BLaER1 (cell line): ENCODE results near the gene RAB25.
"Not testable (repeated sequence)": the region's sequence is repeated elsewhere in the genome, so short reads cannot be mapped to it uniquely, and the experiment has no call there.

ENCODE experiments used
- H3K27ac ChIP-seq: shearing (Covaris generic); formaldehyde crosslinking; 2 replicates; pipeline ENCODE4 v1.8.1; 2022
- H3K27me3 ChIP-seq: shearing (Covaris generic); formaldehyde crosslinking; 2 replicates; pipeline ENCODE4 v1.8.1; 2022
- H3K36me3 ChIP-seq: shearing (Covaris generic); formaldehyde crosslinking; 2 replicates; pipeline ENCODE4 v1.8.1; 2022
- H3K4me1 ChIP-seq: shearing (Covaris generic); formaldehyde crosslinking; 2 replicates; pipeline ENCODE4 v1.8.1; 2022
- H3K4me2 ChIP-seq: shearing (Covaris generic); formaldehyde crosslinking; 2 replicates; pipeline ENCODE4 v1.8.1; 2022
- H3K4me3 ChIP-seq: shearing (Covaris generic); formaldehyde crosslinking; 2 replicates; pipeline ENCODE4 v1.8.1; 2022
- H3K9ac ChIP-seq: shearing (Covaris generic); formaldehyde crosslinking; 2 replicates; pipeline ENCODE4 v1.8.1; 2022
- H3K9me3 ChIP-seq: shearing (Covaris generic); formaldehyde crosslinking; 2 replicates; pipeline ENCODE4 v1.8.1; 2022
- H4K20me1 ChIP-seq: shearing (Covaris generic); formaldehyde crosslinking; 2 replicates; pipeline ENCODE4 v1.8.1; 2022
- Cebpa-rat ChIP-seq: shearing (Covaris generic); IDR thresholded peaks from 2 replicates; pipeline ENCODE4 v1.8.1; 2022

The RAB25 gene

DNA sequence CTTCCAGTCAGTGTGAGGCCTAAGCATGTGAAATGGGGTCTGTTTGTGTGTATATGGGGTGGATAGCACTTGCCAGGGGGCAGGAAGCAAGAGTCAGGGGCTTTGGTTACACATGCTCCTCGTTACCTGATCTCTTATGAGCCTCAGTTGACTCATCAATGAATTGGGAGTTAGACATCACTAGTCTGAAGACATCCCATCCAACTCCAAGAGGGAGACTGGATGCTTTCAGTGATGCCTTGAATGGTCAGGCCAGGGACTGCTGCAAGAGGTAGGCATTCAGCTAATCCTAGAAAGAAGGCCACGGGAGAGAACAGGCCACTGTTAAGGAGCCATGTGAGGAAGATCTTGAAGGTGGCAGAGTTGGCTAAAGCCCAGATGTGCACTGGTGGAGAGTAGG is 6.3 kb downstream of the RAB25 start:
- peaks cover under 1% of the 10 kb centered on the region for H3K36me3 ChIP-seq
- H3K9ac ChIP-seq: no peak overlapping the region
- no peaks in the 10 kb centered on the region for H3K9me3 ChIP-seq
- H4K20me1 ChIP-seq: peaks cover 17% of the 10 kb centered on the region
- TF ChIP-seq Cebpa-rat: no peak
- H3K4me2 ChIP-seq: no peak overlapping the region
- peaks cover 47% of the 10 kb centered on the region for H3K4me1 ChIP-seq
- no peaks in the 10 kb centered on the region for H3K27me3 ChIP-seq
- no peak overlapping the region for H3K4me3 ChIP-seq
- H3K27ac ChIP-seq: no peak overlapping the region

- peaks cover 40% of the 10 kb centered on the region for H4K20me1 ChIP-seq
- H3K4me1 ChIP-seq: peaks cover 54% of the 10 kb centered on the region
- no peaks in the 10 kb centered on the region for H3K9me3 ChIP-seq
- peak overlapping the region; percentile 32 for H3K4me2 ChIP-seq
- H3K36me3 ChIP-seq: peaks cover 21% of the 10 kb centered on the region
- no peak overlapping the region for H3K4me3 ChIP-seq
- no peaks in the 10 kb centered on the region for H3K27me3 ChIP-seq
- H3K27ac ChIP-seq: no peak overlapping the region; the same call in 1 of the 2 replicates
- H3K9ac ChIP-seq: no peak overlapping the region
- no peak for TF ChIP-seq Cebpa-rat
Measured at GRCh38 chr1:156069490-156070455, 8.8 kb downstream of the RAB25 start.

DNA sequence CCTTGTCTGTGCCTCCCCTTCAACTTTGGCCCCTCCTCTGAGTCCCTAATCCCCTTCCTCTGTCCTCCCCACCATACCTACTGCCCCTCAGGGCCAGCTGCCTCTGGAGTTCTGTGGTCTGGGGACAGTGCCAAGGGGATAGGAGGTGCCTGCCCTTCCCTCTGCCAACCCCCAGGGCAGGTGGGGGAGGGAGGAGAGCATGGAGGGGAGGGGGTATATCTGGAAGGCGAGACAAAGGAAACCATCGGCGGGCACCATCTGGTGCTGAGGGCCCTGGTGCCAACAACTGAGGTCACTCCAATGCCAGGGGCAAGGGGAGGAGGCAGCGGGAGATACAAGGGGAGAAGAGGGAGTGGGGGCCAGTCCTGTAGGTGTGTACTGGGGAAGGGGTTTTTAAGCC is 9.6 kb downstream of the RAB25 start:
- peaks cover 47% of the 10 kb centered on the region for H4K20me1 ChIP-seq
- H3K27ac ChIP-seq: peak overlapping the region; percentile 19; the same call in 1 of the 2 replicates
- H3K4me3 ChIP-seq: no peak overlapping the region
- H3K27me3 ChIP-seq: no peaks in the 10 kb centered on the region
- H3K36me3 ChIP-seq: peaks cover 29% of the 10 kb centered on the region
- no peak overlapping the region for H3K9ac ChIP-seq
- no peak for TF ChIP-seq Cebpa-rat
- H3K4me1 ChIP-seq: peaks cover 54% of the 10 kb centered on the region
- peak overlapping the region; percentile 32 for H3K4me2 ChIP-seq
- no peaks in the 10 kb centered on the region for H3K9me3 ChIP-seq

DNA sequence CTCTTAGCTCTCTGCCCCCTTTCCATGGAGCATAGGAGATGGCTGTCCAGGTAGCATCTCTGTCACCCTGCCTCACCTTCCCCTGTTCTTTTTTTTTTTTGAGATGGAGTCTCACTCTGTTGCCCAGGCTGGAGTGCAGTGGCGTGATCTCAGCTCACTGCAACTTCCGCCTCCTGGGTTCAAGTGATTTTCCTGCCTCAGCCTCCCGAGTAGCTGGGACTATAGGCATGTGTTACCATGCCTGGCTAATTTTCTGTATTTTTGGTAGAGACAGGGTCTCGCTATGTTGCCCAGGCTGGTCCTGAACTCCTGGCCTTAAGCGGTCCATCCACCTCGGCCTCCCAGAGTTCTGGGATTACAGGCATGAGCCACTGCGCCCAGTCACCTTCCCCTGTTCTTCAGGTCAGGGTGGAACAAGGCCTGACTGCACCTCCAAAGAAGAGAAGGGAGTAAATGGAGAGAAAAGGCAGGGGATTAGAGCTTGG is 10.4 kb downstream of the RAB25 start:
- peaks cover 54% of the 10 kb centered on the region for H3K4me1 ChIP-seq
- H3K9me3 ChIP-seq, H3K27ac ChIP-seq, H3K4me3 ChIP-seq, H3K9ac ChIP-seq, H3K27me3 ChIP-seq: not testable (repeated sequence)
- H4K20me1 ChIP-seq: peaks cover 56% of the 10 kb centered on the region
- peaks cover 36% of the 10 kb centered on the region for H3K36me3 ChIP-seq
- peak overlapping the region; percentile 32; the same call in 1 of the 2 replicates for H3K4me2 ChIP-seq

- Histone ChIP-seq H3K9me3 (no peaks in the 10 kb centered on the region), H3K4me3 (no peak overlapping the region), H3K27ac (no peak overlapping the region), H3K36me3 (peaks cover 45% of the 10 kb centered on the region), H3K9ac (no peak overlapping the region), H3K27me3 (no peaks in the 10 kb centered on the region), H3K4me1 (peaks cover 58% of the 10 kb centered on the region), H3K4me2 (no peak overlapping the region), H4K20me1 (peaks cover 64% of the 10 kb centered on the region)
- TF ChIP-seq Cebpa-rat: no peak
Measured at GRCh38 chr1:156072251-156072650, 11.3 kb downstream of the RAB25 start.

DNA sequence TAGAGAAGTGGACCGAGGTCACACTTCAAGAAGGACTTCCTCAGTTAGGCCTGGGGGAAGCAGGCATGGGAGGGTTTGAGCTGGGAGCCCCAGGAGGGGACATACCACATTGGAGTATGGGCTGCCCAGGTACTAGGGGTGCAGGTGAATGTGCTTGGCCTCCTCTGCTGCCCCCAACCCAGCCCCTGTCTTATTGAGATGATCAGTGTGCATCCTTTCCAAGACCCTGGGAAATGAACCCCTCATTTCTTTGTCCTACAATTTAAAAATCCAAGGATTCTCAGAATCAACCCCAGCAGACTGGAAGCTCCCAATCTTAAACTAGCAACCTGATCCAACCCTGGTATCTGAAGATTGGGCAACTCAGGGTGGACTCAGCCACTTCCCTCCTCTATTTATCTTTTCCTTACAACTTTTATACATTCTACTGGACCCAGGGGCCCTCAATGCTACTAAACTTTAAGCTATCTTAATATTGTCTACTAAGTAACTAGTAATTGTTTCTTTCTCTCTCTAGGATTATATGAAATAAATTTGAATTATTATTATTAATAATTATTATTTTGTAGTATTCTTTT is 12.2 kb downstream of the RAB25 start:
- Histone ChIP-seq H3K27me3 (no peaks in the 10 kb centered on the region), H3K4me1 (peaks cover 68% of the 10 kb centered on the region), H3K9me3 (no peaks in the 10 kb centered on the region), H3K4me3 (no peak overlapping the region), H3K9ac (no peak overlapping the region), H3K27ac (no peak overlapping the region), H3K36me3 (peaks cover 50% of the 10 kb centered on the region), H4K20me1 (peaks cover 74% of the 10 kb centered on the region), H3K4me2 (no peak overlapping the region)
- no peak for TF ChIP-seq Cebpa-rat

DNA sequence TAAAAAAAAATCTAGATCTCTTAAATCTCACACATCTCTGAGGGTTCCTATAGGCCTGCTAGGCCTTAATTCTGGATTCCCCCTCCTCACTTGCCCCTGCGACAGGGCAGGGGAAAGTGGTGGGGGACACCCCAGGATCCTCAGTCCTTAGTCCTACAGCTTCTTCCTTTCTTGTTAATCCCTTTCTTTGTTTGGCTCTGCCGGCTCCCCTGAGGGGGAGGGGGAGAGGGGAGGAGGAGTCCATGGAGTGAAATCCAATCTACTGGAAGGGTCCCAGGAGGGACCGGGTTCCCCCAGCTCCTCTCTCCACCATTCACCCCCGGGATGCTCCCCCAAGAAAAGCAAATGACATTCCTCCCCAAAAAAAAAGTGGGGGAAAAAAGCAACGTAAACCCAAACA is 12.8 kb downstream of the RAB25 start:
- Histone ChIP-seq H3K27me3 (no peaks in the 10 kb centered on the region), H3K4me1 (peaks cover 73% of the 10 kb centered on the region), H3K4me2 (no peak overlapping the region), H3K27ac (no peak overlapping the region), H3K9ac (no peak overlapping the region), H3K36me3 (peaks cover 50% of the 10 kb centered on the region), H4K20me1 (peaks cover 79% of the 10 kb centered on the region), H3K9me3 (no peaks in the 10 kb centered on the region), H3K4me3 (no peak overlapping the region)
- no peak for TF ChIP-seq Cebpa-rat

DNA sequence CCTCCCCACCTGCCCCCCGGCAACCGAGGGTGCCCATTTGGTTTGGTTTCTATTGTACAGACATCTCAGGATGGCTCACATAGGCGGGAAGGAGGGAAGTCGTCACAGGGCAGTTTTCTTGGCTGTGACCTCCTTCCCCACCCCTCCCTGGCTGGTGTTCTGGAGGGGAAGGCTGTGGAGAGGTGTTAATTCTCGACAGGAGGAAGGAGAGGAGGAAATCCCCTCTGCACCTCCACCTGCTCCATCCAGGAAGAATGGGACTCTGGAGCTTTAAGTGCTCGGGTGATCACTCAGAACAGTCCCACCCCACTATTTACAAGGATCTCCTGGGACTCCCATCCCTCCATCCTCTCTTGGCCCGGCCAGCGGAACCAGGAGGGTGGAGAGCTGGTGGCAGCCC is 13.7 kb downstream of the RAB25 start:
- Histone ChIP-seq H3K4me1 (peaks cover 82% of the 10 kb centered on the region), H3K4me3 (no peak overlapping the region), H3K4me2 (peak overlapping the region; percentile 81), H3K9me3 (no peaks in the 10 kb centered on the region), H3K9ac (peak overlapping the region; percentile 17; the same call in 1 of the 2 replicates), H3K27ac (no peak overlapping the region), H4K20me1 (peaks cover 88% of the 10 kb centered on the region), H3K27me3 (no peaks in the 10 kb centered on the region), H3K36me3 (peaks cover 50% of the 10 kb centered on the region)
- no peak for TF ChIP-seq Cebpa-rat

DNA sequence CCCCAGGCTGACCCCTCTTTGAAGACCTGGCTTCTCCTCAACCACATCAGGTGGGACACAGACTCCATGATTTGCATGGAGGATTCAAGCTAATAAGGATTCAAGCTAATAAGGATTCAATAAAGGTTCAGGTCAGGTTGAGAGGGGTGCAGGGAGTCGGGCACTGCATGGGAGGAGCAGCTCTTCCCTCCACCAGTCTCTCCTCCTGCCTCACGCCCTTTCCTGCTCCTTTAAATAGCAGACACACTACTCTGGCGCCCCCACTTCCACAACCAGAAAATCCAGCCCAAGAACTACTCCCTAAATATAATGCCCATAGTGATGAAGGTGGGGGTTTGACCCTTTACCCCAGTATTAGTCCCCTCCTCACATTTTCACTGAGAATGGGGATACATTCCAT is 14.2 kb downstream of the RAB25 start:
- peak overlapping the region; percentile 81 for H3K4me2 ChIP-seq
- peak overlapping the region; percentile 17 for H3K9ac ChIP-seq
- H3K27me3 ChIP-seq: no peaks in the 10 kb centered on the region
- H4K20me1 ChIP-seq: peaks cover 89% of the 10 kb centered on the region
- H3K36me3 ChIP-seq: peaks cover 50% of the 10 kb centered on the region
- no peak for TF ChIP-seq Cebpa-rat
- no peak overlapping the region for H3K27ac ChIP-seq
- peaks cover 83% of the 10 kb centered on the region for H3K4me1 ChIP-seq
- no peaks in the 10 kb centered on the region for H3K9me3 ChIP-seq
- H3K4me3 ChIP-seq: no peak overlapping the region

DNA sequence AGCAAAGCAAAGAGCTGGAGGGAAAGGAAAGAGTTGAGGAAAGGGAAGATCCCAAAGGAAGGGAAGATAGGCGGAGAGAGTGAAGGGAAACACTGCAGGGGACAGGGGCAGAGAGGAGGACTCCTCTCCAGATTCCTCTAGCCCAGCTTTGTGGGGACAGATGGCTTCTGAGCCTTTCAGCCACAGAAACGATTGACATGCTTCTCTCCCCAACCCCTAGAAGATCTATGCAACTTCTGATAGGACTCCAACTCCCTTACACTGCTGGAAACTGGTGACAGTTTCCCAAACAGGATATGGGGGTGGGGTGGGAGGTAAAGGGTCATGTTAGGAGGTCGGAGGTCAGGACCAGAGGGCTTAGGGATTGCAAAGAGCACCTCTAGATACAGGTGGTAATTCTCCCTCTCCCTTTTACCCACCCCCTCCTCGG is 14.8 kb downstream of the RAB25 start:
- 0 out of 2 replicates have a peak overlapping the region, but pooled peaks have one; percentile 41 for H3K27ac ChIP-seq
- H3K36me3 ChIP-seq: peaks cover 50% of the 10 kb centered on the region
- H3K9ac ChIP-seq: peak overlapping the region; percentile 17; the same call in 1 of the 2 replicates
- H3K4me2 ChIP-seq: peak overlapping the region; percentile 81
- H4K20me1 ChIP-seq: peaks cover 95% of the 10 kb centered on the region
- H3K4me3 ChIP-seq: no peak overlapping the region
- no peak for TF ChIP-seq Cebpa-rat
- no peaks in the 10 kb centered on the region for H3K27me3 ChIP-seq
- H3K9me3 ChIP-seq: no peaks in the 10 kb centered on the region
- H3K4me1 ChIP-seq: peaks cover 83% of the 10 kb centered on the region
